Breast epithelium (tissue), 3 donors: ENCODE data around the gene SHROOM2.
"Not testable (repeated sequence)": the region's sequence is repeated elsewhere in the genome, so short reads cannot be mapped to it uniquely, and the experiment has no call there.

ENCODE experiments used
- CTCF ChIP-seq, 3 donors: fragments of 450-650 bp; IDR thresholded peaks; one replicate each; pipeline ENCODE4 v1.5.1; 2016 to 2017; ENCODE audit warnings: antibody characterized with exemption in 3 of 3, mild to moderate bottlenecking in 3 of 3, moderate library complexity in 3 of 3
- POLR2A ChIP-seq: fragments of 450-650 bp; IDR thresholded peaks from one replicate; pipeline ENCODE4 v1.6.1; 2016; ENCODE audit warnings: antibody characterized with exemption, mild to moderate bottlenecking, moderate library complexity
- POLR2AphosphoS5 ChIP-seq, 3 donors: sonication (generic); formaldehyde crosslinking; IDR thresholded peaks; one replicate each; pipeline ENCODE4 v1.6.1; 2017; ENCODE audit warnings: antibody characterized with exemption in 3 of 3

- TF ChIP-seq CTCF (IDR thresholded peaks at IDR 0.05); POLR2AphosphoS5 (IDR thresholded peaks at IDR 0.05); POLR2A: not testable (repeated sequence)
These were observed 72.5 kb downstream of the SHROOM2 start for GRCh38 chrX:9858684-9859083.
